Activated CD8-positive, alpha-beta T cell treated with anti-CD3 and anti-CD28 coated beads, Interleukin-2, amount 10 ng/mL, durations not matched to agents 7 days and 5 days (primary cell): Measurements from ENCODE around the gene ANKRD27. TPM values are rescaled to one million over a fixed set of nuclear protein-coding genes. Genes with fewer than 3 reads are reported as not detected.
"Not testable (repeated sequence)": the region's sequence is repeated elsewhere in the genome, so short reads cannot be mapped to it uniquely, and the experiment has no call there.

Experiments
- ATAC-seq: fragments of 150-1000 bp; cut with Tn5 transposase; one replicate; pipeline ENCODE4 v1.10.0; 2021; ENCODE audit warnings: moderate library complexity
- CTCF ChIA-PET: fragments of 350-600 bp; sonication (Branson Sonifier 250); formaldehyde crosslinking; loops from one replicate; lab custom pipeline; 2021; ENCODE audit warnings: antibody characterized with exemption; lab: Charles Lee
- POLR2A ChIA-PET: fragments of 350-600 bp; sonication (Branson Sonifier 250); formaldehyde crosslinking; loops from one replicate; lab custom pipeline; 2021; ENCODE audit warnings: antibody characterized with exemption; lab: Charles Lee
- DNase-seq: peaks from one replicate; pipeline ENCODE4 v3.0.0-alpha.2; 2020
- H3K27ac Mint-ChIP-seq: one replicate; pipeline ENCODE4 v1.8.0; 2021; ENCODE audit warnings: mild to moderate bottlenecking, mixed read lengths
- H3K27me3 Mint-ChIP-seq: one replicate; pipeline ENCODE4 v1.8.0; 2021; ENCODE audit warnings: low read depth, mixed read lengths
- H3K36me3 Mint-ChIP-seq: one replicate; pipeline ENCODE4 v1.8.0; 2021; ENCODE audit warnings: low read depth, mixed read lengths
- H3K4me1 Mint-ChIP-seq: one replicate; pipeline ENCODE4 v1.8.0; 2021; ENCODE audit warnings: low read depth, mixed read lengths
- H3K4me3 Mint-ChIP-seq: one replicate; pipeline ENCODE4 v1.8.0; 2021; ENCODE audit warnings: mild to moderate bottlenecking, mixed read lengths
- H3K9me3 Mint-ChIP-seq: one replicate; pipeline ENCODE4 v1.8.0; 2022; ENCODE audit warnings: mixed read lengths; ENCODE audit not compliant: insufficient read depth
- total RNA-seq, 2 experiments: library from RNA; stranded (reverse); gene quantifications; one replicate each; pipeline ENCODE4 v1.2.3, GENCODE V29; 2021

The ANKRD27 gene
- total RNA-seq, 2 experiments from 2014 or later, result 45.1 to 45.3 TPM

- ATAC-seq, result peak; percentile 69
- peaks cover 30% of the 10 kb centered on the region for H3K4me1 Mint-ChIP-seq
- H3K4me3 Mint-ChIP-seq, result peak overlapping the region; percentile 50
- POLR2A ChIA-PET, H3K36me3 Mint-ChIP-seq, DNase-seq, H3K9me3 Mint-ChIP-seq: not testable (repeated sequence)
- peaks cover 22% of the 10 kb centered on the region for H3K27me3 Mint-ChIP-seq
- CTCF ChIA-PET, result interaction anchor here (0.6 to 1.1 kb wide), 3 partner anchors 21 to 552 kb away, joined by 3 to 4 read pairs (median 3); no protein-coding TSS in a partner anchor
- H3K27ac Mint-ChIP-seq, result peak overlapping the region; percentile 68
Measured at GRCh38 chr19:32572700-32573491, 102.1 kb downstream of the ANKRD27 start.

GRCh38 chr19:32571471-32572075, 103.4 kb downstream of the ANKRD27 start:
- H3K27me3 Mint-ChIP-seq, result peaks cover 15% of the 10 kb centered on the region
- POLR2A ChIA-PET, result not testable (repeated sequence)

GRCh38 chr19:32570081-32570785, 104.7 kb downstream of the ANKRD27 start:
- H3K4me3 Mint-ChIP-seq, result no peak overlapping the region
- H3K9me3 Mint-ChIP-seq, result no peaks in the 10 kb centered on the region
- peak; percentile 71 for DNase-seq
- peaks cover 13% of the 10 kb centered on the region for H3K27me3 Mint-ChIP-seq
- CTCF ChIA-PET, result interaction anchor here (0.7 to 1.5 kb wide), 9 partner anchors 13 to 346 kb away, joined by 3 to 8 read pairs (median 3); no protein-coding TSS in a partner anchor
- peaks cover 30% of the 10 kb centered on the region for H3K4me1 Mint-ChIP-seq
- ATAC-seq, result peak; percentile 81
- H3K27ac Mint-ChIP-seq, result no peak overlapping the region
- POLR2A ChIA-PET, result no interaction called here
- no peaks in the 10 kb centered on the region for H3K36me3 Mint-ChIP-seq

More at GRCh38 chr19:32571471-32572075, 103.4 kb downstream of the ANKRD27 start:
- H3K27ac Mint-ChIP-seq, H3K4me3 Mint-ChIP-seq, DNase-seq, ATAC-seq, H3K36me3 Mint-ChIP-seq, H3K9me3 Mint-ChIP-seq: not testable (repeated sequence)
- H3K4me1 Mint-ChIP-seq, result peaks cover 30% of the 10 kb centered on the region
- CTCF ChIA-PET, result interaction anchor here (1.3 kb wide), 1 partner anchor 107 kb away, joined by 6 read pairs; no protein-coding TSS in a partner anchor

GRCh38 chr19:32567486-32567885, 107.5 kb downstream of the ANKRD27 start:
- H3K27ac Mint-ChIP-seq, result no peak overlapping the region
- H3K4me1 Mint-ChIP-seq, result peaks cover 17% of the 10 kb centered on the region
- H3K9me3 Mint-ChIP-seq, result no peaks in the 10 kb centered on the region
- no peak for ATAC-seq
- no peak for DNase-seq
- ChIA-PET POLR2A (no interaction called here), CTCF (no interaction called here)
- H3K4me3 Mint-ChIP-seq, result no peak overlapping the region
- H3K36me3 Mint-ChIP-seq, result no peaks in the 10 kb centered on the region
- peaks cover 9% of the 10 kb centered on the region for H3K27me3 Mint-ChIP-seq

GRCh38 chr19:32566246-32566830, 108.6 kb downstream of the ANKRD27 start:
- ChIA-PET POLR2A (interaction anchor here (0.6 kb wide), 1 partner anchor 348 kb away, joined by 3 read pairs; no protein-coding TSS in a partner anchor), CTCF (no interaction called here)
- peaks cover 9% of the 10 kb centered on the region for H3K27me3 Mint-ChIP-seq
- H3K27ac Mint-ChIP-seq, result no peak overlapping the region
- no peaks in the 10 kb centered on the region for H3K36me3 Mint-ChIP-seq
- peaks cover 15% of the 10 kb centered on the region for H3K4me1 Mint-ChIP-seq
- no peaks in the 10 kb centered on the region for H3K9me3 Mint-ChIP-seq
- no peak for DNase-seq
- H3K4me3 Mint-ChIP-seq, result no peak overlapping the region
- ATAC-seq, result no peak

- peaks cover 6% of the 10 kb centered on the region for H3K27me3 Mint-ChIP-seq
- H3K36me3 Mint-ChIP-seq, result no peaks in the 10 kb centered on the region
- peaks cover 1% of the 10 kb centered on the region for H3K4me1 Mint-ChIP-seq
- ChIA-PET CTCF (interaction anchor here (0.7 kb wide), 1 partner anchor 147 kb away, joined by 3 read pairs; no protein-coding TSS in a partner anchor), POLR2A (no interaction called here)
- ATAC-seq, result no peak
- H3K9me3 Mint-ChIP-seq, result no peaks in the 10 kb centered on the region
- DNase-seq, result no peak
- H3K4me3 Mint-ChIP-seq, result no peak overlapping the region
- no peak overlapping the region for H3K27ac Mint-ChIP-seq
Measured at GRCh38 chr19:32563761-32564160, 111.2 kb downstream of the ANKRD27 start.

- H3K27ac Mint-ChIP-seq, result no peak overlapping the region
- ChIA-PET POLR2A (no interaction called here), CTCF (no interaction called here)
- ATAC-seq (no peak), DNase-seq (no peak)
- no peaks in the 10 kb centered on the region for H3K9me3 Mint-ChIP-seq
- no peaks in the 10 kb centered on the region for H3K4me1 Mint-ChIP-seq
- peaks cover 14% of the 10 kb centered on the region for H3K27me3 Mint-ChIP-seq
- H3K36me3 Mint-ChIP-seq, result no peaks in the 10 kb centered on the region
- no peak overlapping the region for H3K4me3 Mint-ChIP-seq
Measured at GRCh38 chr19:32558607-32559228, 116.3 kb downstream of the ANKRD27 start.

- ChIA-PET POLR2A (no interaction called here), CTCF (interaction anchor here (0.9 kb wide), 1 partner anchor 44 kb away, joined by 4 read pairs; no protein-coding TSS in a partner anchor)
- Mint-ChIP-seq H3K27ac (no peak overlapping the region), H3K27me3 (peaks cover 14% of the 10 kb centered on the region), H3K4me3 (no peak overlapping the region), H3K36me3 (no peaks in the 10 kb centered on the region), H3K4me1 (no peaks in the 10 kb centered on the region), H3K9me3 (no peaks in the 10 kb centered on the region)
- DNase-seq (no peak), ATAC-seq (no peak)
Measured at GRCh38 chr19:32555786-32556185, 119.2 kb downstream of the ANKRD27 start.

- H3K4me3 Mint-ChIP-seq, result no peak overlapping the region
- H3K36me3 Mint-ChIP-seq, result no peaks in the 10 kb centered on the region
- no peak overlapping the region for H3K27ac Mint-ChIP-seq
- ATAC-seq (no peak), DNase-seq (no peak)
- ChIA-PET POLR2A (no interaction called here), CTCF (no interaction called here)
- no peaks in the 10 kb centered on the region for H3K27me3 Mint-ChIP-seq
- no peaks in the 10 kb centered on the region for H3K4me1 Mint-ChIP-seq
- H3K9me3 Mint-ChIP-seq, result no peaks in the 10 kb centered on the region
Measured at GRCh38 chr19:32550666-32551065, 124.3 kb downstream of the ANKRD27 start.
